HEK293 (cell line): ENCODE measurements around the gene KCNMB2.

Source experiments
- CTCF ChIP-seq: fragments of 450-650 bp; formaldehyde crosslinking; IDR thresholded peaks from 2 replicates; pipeline ENCODE4 v1.5.1; 2016; ENCODE audit warnings: missing biosample characterization, missing genetic modification characterization
- HOXA7 ChIP-seq: sonication (generic); formaldehyde crosslinking; IDR thresholded peaks from 2 replicates; pipeline ENCODE4 v1.8.1; 2022; ENCODE audit warnings: missing genetic modification reagents, borderline replicate concordance
- ZNF350 ChIP-seq: fragments of 450-650 bp; formaldehyde crosslinking; IDR thresholded peaks from 2 replicates; pipeline ENCODE4 v1.5.0; 2017; ENCODE audit warnings: missing biosample characterization, mild to moderate bottlenecking, missing genetic modification characterization
- ZNF670 ChIP-seq: fragments of 450-650 bp; formaldehyde crosslinking; IDR thresholded peaks from 2 replicates; pipeline ENCODE4 v1.5.1; 2016; ENCODE audit warnings: missing biosample characterization, missing genetic modification characterization, low read depth

- TF ChIP-seq CTCF (no peak), ZNF670 (no peak), ZNF350 (tag by site-specific recombination) (no peak), HOXA7 (CRISPR knock-in tag) (no peak)
These were observed 242.4 kb downstream of the KCNMB2 start for GRCh38 chr3:178778589-178778988.
